Measurements from ENCODE around the gene RTBDN. TPM values are rescaled to one million over a fixed set of nuclear protein-coding genes. Genes with fewer than 3 reads are reported as not detected.

RTBDN gene
- total and polyA plus RNA-seq, 10 of the 15 experiments (the other 5 are each of a cell fraction or from before 2014, with no cell fraction given) = 0.45 TPM; not detected in 9

GRCh38 chr19:12867120-12868099, 33.0 kb upstream of the RTBDN start (continued):
- 0 out of 3 replicates have a peak, but pooled peaks of 1 of the 2 experiments have one; percentile 15 for TF ChIP-seq EGR1 (IDR thresholded peaks at IDR 0.05; ENCODE audit: borderline replicate concordance in 1 of 2, low read depth in 2 of 2, low read length in 2 of 2)
- 0 out of 4 replicates have a peak, but pooled peaks of 1 of the 2 experiments have one; percentile 37 for TF ChIP-seq EP300 (IDR thresholded peaks at IDR 0.05; ENCODE audit: borderline replicate concordance in 1 of 2, control insufficient read depth in 1 of 2, low read depth in 2 of 2, low read length in 2 of 2)
- TF ChIP-seq MTA2 (IDR thresholded peaks at IDR 0.05; ENCODE audit: low read depth) = 0 out of 2 replicates have a peak, but pooled peaks have one; percentile 10
- peak; percentile 37 for TF ChIP-seq IKZF1 (conservative IDR thresholded peaks at IDR 0.05)
- TF ChIP-seq TCF3 (IDR thresholded peaks at IDR 0.05; ENCODE audit: borderline replicate concordance, insufficient read depth, low read depth, low read length) = 0 out of 2 replicates have a peak, but pooled peaks have one; percentile 35

GRCh38 chr19:12866416-12867119, 32.2 kb upstream of the RTBDN start:
- H3K27ac ChIP-seq (ENCODE audit: control insufficient read depth, insufficient read depth) = no peak overlapping the region
- no peak for ATAC-seq
- TF ChIP-seq MYC (IDR thresholded peaks at IDR 0.05; ENCODE audit: insufficient read depth, insufficient read length, insufficient replicate concordance, low read length, severe bottlenecking) (no peak), YY1 (IDR thresholded peaks at IDR 0.05; ENCODE audit: low read depth, low read length) (no peak), USF2 (IDR thresholded peaks at IDR 0.05; ENCODE audit: borderline replicate concordance, low read depth, low read length) (no peak), HDAC6 (IDR thresholded peaks at IDR 0.05; ENCODE audit: unreplicated experiment) (no peak), ZNF622 (IDR thresholded peaks at IDR 0.05) (no peak), FOS (IDR thresholded peaks at IDR 0.05; ENCODE audit: borderline replicate concordance, extremely low read depth, insufficient read length) (no peak), ZBTB4 (CRISPR knock-in tag; IDR thresholded peaks at IDR 0.05) (no peak), EGR1 (IDR thresholded peaks at IDR 0.05; ENCODE audit: borderline replicate concordance in 1 of 2, low read depth in 2 of 2, low read length in 2 of 2) (no peak), POLR2AphosphoS2 (IDR thresholded peaks at IDR 0.05; ENCODE audit: low read depth, low read length) (no peak), BHLHE40 (IDR thresholded peaks at IDR 0.05; ENCODE audit: borderline replicate concordance in 1 of 2, low read depth in 2 of 2, low read length in 1 of 2) (no peak), IKZF1 (conservative IDR thresholded peaks at IDR 0.05) (no peak)

More at GRCh38 chr19:12866416-12867119, 32.2 kb upstream of the RTBDN start:
- Histone ChIP-seq H4K20me1 (ENCODE audit: control insufficient read depth, insufficient read depth) (no peaks in the 10 kb centered on the region), H3K4me3 (no peak overlapping the region), H3K9ac (ENCODE audit: control insufficient read depth, insufficient read depth, low read length) (no peak overlapping the region), H3K4me2 (ENCODE audit: control insufficient read depth, insufficient read depth) (peak overlapping the region; percentile 83; the same call in 1 of the 2 replicates), H3K79me2 (ENCODE audit: control insufficient read depth, insufficient read depth, low read length) (no peaks in the 10 kb centered on the region), H3K4me1 (ENCODE audit: control insufficient read depth, insufficient read depth, low read length) (peaks cover 5% of the 10 kb centered on the region; the same call in 1 of the 2 replicates), H3K9me3 (replicated peaks; ENCODE audit: control insufficient read depth, insufficient read depth, low read length) (no peaks in the 10 kb centered on the region), H3K36me3 (ENCODE audit: control insufficient read depth in 2 of 2, insufficient read depth in 2 of 2, low read length in 1 of 2) (no peaks in the 10 kb centered on the region), H2AFZ (ENCODE audit: control insufficient read depth, low read depth, low read length) (no peak overlapping the region), H3K27me3 (replicated peaks in 1 of 2; ENCODE audit: control insufficient read depth in 2 of 2, insufficient read depth in 2 of 2, low read length in 1 of 2) (no peaks in the 10 kb centered on the region)
- DNase-seq (ENCODE audit: low read depth, low spot score) = no peak
- in situ Hi-C loops (cut with MboI) = no loop called here
- ChIA-PET CTCF (interaction anchor here (1.1 kb wide), 1 partner anchor 100 kb away, joined by 3 read pairs; no protein-coding TSS in a partner anchor), SMC1A (ENCODE audit: uncharacterized antibody, unreplicated experiment) (interaction anchor here (0.7 to 1.0 kb wide), 3 partner anchors 17 to 90 kb away, joined by 3 read pairs; partner anchors contain the start of gene GADD45GIP1), RAD21 (ENCODE audit: unreplicated experiment) (no interaction called here), POLR2A (no interaction called here)
- WGBS (ENCODE audit: insufficient coverage, insufficient replicate concordance, low lambda C conversion rate, missing lambda C conversion rate) = 86% methylated on average over 29 of the region's 29 CpGs
- no peak for FAIRE-seq
- intact Hi-C loops (cut with micrococcal nuclease; ENCODE audit: unreplicated experiment) = no loop called here
- BruUV-seq (replicated peaks) = no TSS peak
